Inferior parietal cortex (tissue), 1 donor: Measurements from ENCODE around the gene LIAS.
"Not testable (repeated sequence)": the region's sequence is repeated elsewhere in the genome, so short reads cannot be mapped to it uniquely, and the experiment has no call there.

Experiments
- DNase-seq: peaks from one replicate; pipeline ENCODE4 v3.0.0-alpha.2; 2016; ENCODE audit errors: extremely low spot score

LIAS gene

DNA sequence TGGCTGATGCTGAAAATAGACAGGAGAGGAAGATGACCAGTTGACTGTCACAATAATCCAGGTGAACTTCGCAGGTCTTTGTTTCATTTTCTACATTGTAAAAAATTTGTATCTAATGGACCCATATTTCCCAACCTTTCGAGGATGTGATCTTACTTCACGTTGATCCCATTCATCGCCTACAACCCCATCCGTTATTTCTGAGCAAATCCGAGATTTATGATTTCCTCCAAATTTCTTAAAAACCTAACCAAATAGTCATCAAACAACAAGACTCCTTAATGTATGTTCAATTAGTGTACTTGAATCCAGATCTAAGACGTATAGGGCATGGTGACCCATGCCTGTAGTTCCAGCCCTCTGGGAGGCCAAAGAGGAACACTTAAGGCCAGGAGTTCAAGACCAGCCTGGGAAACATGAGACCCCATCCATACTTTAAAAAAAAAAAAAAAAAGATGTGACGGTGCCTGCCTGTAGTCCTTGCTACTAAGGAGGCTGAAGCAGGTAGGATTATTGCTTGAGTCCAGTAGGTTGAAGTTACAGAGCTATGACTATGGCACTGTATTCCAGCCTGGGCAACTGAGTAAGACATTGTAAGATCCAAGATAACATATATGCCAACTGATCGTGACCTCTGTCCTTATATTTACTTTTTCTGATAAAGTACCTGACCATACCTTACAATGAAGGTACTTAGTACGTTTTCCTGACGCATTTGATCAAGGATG lies 5.8 kb upstream of the LIAS start:
- DNase-seq: no peak

DNA sequence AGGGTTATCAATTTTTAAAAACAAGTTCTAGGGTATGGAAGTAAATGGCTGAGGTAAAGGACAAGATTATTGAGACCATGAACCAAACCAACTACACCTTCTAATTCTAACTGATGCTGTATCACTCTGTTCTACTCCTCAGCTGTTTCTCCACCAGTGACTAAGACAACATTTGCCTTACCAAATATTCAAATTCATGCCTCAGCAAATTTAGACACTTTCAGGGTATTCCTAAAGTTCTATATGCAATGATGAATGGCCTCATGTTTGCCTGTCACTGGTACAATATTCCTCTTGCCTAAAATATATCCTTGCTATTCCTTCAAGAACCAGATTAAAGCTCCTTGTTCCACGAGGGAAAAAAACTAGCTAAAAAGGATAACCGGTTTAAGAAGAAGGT lies 5.1 kb upstream of the LIAS start:
- DNase-seq: no peak

DNA sequence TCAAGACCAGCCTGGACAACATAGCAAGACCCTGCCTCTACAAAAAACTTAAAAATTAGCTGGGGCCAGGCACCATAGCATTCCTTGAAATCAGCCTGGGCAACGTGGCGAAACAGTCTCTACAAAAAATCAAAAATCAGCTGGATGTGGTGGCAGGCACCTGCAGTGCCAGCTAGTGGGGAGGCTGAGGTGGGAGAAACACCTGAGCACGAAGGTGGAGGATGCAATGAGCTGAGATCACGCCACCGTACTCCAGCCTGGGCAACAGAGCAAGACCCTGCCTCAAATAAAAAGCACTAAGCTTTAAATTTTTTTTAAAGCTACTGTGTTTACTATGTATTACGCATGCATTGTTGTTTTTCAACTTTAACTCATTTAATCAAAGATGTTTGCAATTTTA lies 3.4 kb upstream of the LIAS start:
- DNase-seq: no peak

DNA sequence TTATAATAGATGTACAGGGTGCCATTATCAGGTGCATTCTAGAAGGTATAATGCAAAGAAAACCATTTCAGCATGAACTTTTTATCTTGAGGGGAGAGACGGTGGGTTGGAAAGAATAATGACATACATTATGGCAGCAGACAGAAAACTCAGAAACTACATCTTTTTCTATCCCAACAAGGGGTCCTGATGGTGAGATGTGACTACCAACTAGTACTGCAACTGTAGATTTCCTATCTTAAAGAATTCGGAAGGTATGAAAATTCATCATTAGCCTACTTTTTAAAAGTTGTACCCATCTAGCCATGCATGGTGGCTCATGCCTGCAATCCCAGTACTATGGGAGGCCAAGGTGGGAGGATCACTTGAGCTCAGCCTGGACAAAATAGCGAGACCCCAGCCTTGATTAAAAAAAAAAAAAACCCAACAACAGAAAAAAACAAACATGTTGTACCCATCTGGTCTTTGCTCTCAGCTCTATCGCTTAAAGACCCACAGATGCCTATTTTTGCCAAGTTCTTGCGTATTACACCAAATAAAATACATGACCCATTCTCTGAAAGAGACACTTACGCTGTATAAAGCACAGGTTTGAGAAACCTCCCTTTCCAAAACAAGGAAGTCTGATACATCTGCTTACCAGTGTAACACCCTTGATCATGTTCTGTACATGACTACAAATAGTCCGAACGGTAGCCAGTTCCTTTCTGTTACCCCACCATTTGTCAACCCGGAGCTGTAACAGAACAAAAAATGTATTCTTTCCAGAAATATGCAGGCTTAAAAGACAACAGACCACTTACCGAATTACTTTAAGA lies 1.7 kb upstream of the LIAS start:
- DNase-seq: no peak

DNA sequence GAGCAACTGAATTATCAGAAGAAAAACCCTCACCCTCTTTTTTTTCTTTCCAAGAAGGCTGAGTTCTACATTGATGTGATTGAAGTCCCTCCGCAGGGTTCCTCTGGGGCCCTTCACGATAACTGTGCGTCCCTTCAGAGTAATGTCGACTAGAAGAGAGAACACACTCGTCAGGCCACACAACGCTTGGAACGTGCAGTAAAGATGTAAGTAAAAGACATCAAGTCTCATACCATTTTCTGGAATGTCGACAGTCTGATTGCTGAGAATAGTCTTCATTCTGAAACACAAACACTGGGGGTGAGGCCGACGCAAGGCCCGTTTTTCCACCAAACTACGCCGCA lies 723 bp upstream of the LIAS start:
- not testable (repeated sequence) for DNase-seq

DNA sequence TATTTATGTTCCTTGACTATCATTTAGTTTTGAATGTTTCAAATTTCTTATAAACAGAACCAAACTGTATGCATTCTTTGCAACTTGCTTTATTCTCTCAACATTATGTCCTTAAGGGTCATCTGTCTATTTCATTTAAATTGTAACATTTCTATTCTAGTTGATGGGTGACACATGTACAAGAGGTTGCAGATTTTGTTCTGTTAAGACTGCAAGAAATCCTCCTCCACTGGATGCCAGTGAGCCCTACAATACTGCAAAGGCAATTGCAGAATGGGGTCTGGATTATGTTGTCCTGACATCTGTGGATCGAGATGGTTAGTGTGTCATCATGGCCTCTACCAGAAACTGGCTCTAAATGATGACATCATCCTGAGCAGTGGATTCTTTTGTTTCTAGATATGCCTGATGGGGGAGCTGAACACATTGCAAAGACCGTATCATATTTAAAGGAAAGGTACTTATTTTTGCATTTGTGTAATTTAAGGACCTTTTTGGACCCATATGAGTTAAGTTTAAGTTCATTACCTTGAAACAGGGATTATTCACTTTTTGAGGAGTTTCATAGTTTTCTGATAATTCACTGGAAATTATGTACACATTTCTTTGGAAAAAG lies 6.1 kb downstream of the LIAS start:
- DNase-seq: no peak

DNA sequence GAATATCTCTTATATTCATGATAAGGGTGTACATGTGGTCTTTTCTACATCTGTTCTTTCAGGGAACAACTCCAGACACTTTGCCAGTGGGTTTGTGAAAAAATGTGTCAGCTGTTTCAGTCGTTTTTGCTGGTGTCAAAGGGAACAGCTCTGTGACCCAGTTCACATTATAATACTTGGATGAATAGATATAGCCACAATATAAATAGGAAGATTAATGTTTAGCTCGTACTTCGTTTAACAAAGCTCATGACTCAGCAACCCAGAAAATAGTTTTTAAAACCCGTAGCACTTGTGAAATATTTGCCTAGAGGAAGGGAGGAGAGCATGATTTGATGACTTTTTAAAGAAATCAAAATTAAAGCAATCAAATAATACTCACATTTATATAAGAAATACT lies 7.9 kb downstream of the LIAS start:
- DNase-seq: no peak

DNA sequence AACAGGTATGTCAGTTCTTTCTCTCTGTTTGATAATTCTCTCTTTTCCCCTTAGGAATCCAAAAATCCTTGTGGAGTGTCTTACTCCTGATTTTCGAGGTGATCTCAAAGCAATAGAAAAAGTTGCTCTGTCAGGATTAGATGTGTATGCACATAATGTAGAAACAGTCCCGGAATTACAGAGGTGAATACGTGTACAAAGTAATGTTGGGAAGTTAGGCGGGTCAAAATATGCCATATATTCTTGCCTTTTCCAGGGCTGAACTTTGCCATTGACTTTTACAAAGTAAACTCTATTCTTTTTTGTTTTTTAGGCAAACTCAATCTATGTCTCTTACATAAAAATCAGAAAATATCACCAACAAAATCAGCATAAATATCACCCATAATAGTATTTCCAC lies 8.6 kb downstream of the LIAS start:
- DNase-seq: no peak

DNA sequence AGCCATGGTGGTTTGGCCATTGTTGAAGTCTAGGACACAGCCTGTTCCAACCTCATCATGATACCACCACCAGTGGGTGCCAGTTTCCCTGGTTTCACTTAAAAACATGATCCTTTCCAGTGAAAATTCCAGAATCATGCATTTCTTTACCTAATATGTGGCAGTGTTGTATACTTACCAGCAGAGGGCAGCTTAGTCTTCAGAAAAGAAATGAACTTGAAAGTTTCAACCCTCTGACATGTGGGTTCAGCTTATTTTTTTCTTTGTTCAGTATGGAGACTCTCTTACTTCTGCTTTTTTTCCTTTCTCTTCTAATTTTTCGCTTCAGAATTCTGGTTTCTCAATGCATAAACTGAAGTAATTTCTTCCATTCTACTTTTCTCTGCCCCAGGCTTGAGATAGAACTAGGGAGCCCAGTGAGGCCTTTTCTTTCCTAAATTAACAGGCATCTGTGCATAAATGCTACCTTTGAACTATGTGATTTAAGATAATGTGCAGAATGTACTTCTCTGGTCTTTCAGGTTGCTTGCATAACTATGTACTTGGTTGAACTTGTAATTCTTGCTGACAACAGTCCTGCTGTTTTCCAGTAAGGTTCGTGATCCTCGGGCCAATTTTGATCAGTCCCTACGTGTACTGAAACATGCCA lies 10.7 kb downstream of the LIAS start:
- peak; percentile 86 for DNase-seq

DNA sequence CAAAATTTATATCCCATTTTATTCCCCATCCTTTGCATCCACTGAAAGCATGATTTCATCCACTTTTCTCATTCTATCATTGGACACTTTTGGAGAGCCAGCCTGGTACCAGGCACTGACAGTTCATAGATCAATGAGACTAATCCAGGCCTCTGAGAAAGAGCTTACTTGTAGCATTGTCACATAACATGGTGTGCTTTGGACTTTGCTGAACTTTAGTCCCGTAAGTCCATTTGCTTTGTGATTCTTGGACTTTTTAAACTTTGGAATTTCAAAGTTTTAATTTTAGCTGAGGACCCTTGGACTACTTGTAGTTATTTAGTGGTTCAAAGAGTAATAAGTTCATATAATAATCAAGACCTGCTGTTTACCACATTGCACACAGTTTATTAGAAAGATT lies 11.5 kb downstream of the LIAS start:
- no peak for DNase-seq

DNA sequence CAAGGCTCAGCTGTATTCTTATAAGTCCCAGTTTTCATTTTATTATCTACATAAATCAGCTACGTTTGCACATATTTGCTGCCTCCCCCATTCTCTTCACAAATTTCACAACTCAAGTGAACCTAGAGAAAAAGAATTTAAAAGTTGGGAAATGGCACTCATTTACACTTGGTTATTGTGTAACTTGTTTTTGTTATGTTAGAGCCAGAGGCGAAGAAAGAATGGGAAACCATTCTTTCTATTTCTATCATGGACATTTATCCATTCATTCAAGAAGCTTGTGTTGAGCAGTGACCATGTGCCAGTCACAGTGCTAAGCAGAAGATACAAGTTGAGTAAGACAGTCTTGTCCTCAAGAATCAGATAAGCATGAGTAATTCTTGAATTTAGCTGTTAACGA lies 13.5 kb downstream of the LIAS start:
- DNase-seq: no peak

DNA sequence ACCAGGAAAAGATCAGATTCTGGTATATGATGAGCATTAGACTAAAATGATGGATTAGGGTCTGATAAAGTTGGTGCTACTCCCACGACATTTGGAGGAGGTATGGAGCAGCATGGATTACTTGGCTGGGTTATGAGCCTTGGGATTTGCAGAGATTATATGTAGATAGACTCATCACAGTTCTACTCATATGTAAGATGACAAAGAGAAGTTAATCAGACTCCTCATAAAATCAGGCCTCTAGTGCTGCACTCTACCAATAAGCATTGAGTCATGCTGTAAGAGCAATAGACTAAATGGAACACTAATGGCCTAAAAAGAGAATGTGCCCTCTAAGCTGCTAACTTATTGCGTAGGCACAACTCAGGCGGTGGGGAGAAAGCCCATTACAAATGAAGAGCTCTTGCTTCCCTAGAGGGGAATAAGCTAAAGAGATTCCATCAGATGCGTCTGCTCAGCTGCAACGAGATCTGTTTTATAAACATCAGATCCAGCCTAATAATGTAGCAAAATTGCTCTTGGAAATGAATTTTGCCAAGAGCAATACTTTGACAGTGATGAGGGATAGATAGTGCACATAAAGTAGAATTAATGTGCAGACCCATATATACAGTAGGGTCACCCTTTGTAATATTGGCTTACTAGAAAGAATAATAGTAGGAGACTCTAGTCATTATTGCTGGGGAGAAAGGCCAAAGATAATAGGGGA lies 17.5 kb downstream of the LIAS start:
- no peak for DNase-seq

DNA sequence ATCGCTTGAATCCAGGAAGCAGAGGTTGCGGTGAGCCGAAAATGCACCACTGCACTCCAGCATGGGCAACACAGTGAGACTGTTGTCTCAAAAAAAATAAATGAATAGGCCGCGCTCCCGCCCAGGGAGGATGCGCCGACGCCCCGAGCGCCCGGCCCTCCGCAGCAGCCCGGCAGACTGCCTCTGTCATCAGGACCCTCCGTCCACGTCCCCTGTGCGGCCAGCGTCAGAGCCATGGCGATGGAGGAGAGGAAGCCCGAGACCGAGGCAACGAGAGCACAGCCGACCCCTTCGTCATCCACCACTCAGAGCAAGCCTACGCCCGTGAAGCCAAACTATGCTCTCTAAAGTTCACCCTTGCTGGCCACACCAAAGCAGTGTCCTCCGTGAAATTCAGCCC lies 21.4 kb downstream of the LIAS start:
- DNase-seq: no peak

DNA sequence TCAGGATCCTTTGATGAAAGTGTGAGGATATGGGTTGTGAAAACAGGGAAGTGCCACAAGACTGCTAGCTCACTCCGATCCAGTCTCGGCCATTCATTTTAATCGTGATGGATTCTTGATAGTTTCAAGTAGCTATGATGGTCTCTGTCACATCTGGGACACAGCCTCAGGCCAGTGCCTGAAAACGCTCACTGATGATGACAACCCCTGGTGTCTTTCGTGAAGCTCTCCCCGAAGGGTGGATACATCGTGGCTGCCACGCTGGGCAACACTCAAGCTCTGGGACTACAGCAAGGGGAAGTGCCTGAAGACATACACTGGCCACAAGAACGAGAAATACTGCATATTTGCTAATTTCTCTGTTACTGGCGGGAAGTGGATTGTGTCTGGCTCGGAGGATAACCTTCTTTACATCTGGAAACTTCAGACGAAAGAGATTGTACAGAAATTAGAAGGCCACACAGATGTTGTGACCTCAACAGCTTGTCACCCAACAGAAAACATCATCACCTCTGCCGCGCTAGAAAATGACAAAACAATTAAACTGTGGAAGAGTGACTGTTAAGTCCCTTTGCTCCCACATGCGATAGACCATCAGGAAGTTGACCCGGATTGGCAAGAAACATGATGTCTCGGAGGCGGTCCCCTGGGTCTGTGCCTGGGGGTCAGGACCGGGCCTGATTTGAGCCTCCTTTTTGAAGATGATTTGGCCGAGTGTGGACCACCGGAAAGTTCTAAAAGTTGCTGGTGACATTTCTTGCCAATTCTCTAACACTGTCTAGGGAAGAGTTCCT lies 22.2 kb downstream of the LIAS start:
- no peak for DNase-seq

DNA sequence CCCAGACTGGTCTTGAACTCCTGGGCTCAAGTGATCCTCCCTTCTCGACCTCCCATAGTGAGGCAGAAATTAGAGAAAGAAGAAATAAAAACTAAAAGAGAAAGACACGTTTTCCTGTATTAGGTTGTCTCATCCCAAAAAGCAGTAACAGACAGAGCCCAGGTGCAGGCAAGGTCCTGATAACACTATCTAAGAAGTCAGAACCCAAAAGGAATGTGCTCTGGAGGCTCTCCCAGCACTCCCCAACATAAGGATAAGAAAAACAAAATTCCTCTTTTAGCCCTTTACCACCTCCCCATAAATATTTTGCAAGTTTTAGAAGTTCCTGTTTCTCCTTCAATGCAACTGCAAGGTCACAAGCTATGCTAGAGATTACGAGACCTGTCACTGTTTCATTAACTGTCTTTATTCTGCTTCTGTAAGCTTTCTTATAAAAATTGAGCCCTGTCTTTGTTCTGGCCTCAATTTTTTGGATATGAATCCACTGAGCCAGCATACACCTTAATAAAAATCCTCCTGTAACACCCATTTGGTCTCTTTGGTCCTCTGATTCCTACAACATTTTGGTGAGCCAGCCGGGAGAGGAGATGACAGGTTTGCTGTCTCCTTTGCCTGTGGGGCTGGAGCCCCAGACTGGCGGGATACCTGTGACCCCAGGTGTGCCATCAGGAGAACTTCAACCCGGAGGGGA lies 25.9 kb downstream of the LIAS start:
- DNase-seq: no peak

DNA sequence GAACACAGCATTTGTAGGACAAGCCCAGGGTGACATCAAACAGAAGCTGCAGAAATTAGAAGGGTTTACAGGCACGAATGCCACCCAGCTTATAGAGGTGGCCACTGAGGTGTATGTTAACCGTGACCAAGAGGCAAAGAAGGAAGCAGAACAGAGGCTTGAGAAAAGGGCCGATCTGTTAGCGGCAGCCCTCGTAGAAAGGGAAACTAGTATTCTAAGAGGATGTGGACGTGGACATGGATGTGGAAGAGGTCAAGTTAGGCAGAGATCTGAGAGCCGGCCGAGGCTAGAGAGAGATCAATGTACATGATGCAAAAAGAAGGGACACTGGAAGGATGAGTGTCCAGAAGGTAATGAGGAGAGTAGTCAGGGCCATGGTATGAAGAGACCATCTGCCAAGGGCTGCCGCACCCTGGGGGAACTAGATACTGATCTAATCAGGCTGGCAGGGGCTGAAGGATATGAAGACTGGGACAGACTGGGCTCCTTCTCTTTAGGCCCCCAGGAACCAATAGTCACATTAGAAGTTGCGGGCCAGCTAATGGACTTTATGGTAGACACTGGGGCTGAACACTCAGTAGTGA lies 27.5 kb downstream of the LIAS start:
- no peak for DNase-seq

DNA sequence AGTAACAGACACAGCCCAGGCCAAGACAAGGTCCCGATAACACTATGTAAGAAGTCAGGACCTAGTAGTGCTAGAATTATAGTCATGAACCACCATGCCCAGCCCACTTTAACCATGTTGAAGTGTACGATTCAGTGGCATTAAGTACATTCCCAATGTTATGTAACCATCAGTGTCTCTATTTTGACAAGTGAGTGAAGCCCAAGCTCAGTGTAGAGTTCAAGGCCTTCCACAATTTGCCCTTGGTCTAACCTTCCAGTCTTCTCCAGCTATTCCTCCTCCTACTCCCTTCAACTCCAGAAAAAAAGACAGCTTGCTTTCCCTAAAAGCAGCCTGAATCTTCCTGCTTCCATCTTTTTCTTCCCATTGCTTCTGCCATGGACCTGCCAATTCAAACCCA lies 31.5 kb downstream of the LIAS start:
- DNase-seq: no peak

DNA sequence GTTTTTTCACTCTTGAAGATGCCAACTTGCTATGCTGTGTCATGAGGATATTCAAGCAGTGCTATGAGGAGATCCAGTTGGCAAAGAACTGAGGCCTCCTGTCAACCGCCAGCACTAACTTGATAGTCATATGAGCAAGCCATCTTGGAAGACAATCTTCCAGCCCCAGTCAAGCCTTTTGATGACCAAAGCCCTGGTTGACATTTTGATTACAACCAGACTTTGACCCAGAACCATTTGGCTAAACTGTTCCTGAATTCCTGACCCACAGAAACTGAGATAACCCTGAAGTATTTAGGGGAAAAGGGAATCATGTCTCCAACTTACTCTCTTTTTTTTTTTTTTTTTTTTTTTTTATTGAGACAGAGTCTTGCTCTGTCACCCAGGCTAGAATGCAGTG lies 35.5 kb downstream of the LIAS start:
- no peak for DNase-seq

DNA sequence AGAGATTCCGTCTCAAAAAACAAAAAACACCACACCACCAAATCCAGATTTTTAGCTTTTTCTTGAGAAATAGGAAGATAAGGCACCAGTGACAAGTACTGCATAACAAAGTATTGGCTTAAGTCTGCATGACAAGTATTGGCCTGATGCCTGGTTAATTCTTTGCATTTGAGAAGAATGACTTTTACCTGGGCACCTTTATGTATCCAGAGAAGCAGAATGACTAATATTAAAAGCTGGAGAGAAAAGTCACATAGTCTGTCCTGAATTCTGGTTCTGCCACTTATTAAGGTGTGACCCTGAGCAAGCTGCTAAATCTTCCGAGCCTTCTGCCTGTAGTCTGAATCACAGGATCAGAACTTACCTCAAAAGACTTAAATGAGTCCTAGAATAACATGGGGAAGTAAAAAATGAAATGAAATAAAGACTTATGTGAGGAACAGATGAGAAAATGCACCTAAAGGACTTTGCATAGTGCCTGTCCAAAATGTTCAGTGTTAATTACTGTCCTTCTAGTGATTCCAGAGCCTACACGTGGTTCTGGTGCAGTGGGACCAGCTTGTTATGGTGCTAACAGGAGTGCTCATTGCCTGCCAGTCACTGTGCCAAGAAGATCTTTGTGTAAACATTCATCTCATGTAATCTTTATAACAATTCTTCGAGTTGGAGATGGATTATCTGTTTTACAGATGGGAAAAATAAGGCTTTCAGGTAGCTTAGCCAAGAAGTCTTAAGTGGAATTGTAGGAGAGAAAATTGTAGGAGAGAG lies 36.8 kb downstream of the LIAS start:
- DNase-seq: no peak
